ENCODE results near the gene MEF2A. TPM values are rescaled to one million over a fixed set of nuclear protein-coding genes. Genes with fewer than 3 reads are reported as not detected.

Gene MEF2A
- total RNA-seq, 1 experiment from 2014 or later, result 29.6 TPM

DNA sequence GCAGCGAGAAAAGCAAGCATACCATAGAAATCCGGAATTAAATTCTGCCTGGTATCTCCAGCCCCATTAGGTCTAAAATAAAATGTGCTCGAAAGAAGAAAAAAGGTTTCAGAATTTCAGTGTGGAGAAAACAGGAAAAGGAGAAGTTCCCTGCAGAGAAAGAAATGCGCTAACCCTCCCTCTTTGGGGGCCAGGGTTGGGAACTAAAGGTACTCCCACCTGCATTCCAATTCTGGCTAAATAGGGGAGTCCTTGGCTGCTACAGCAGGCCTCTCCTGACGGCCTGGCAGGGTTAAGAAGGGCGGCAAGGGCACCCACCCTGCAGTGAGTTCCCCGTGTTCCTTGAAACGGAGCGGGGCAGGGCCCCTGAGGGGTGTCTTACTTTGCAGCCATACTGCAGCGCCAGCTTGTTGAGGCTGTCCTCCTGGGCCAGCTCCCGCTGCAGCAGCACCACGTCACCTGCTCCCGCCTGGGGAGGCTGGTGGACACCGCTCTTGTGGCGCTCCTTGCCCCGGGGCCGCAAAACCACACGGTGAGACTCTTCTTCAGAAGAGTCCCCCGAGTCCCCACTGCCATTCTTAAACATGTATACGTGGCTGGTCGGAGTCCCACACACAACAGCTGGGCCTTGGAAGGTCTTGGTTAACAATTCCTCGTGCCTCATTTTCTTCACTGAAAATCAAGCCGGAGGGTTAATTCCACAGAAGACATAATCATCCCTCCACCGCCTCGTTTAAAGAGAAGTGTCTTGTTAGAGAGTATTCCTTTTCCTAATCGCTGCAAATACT, 165.7 kb downstream of the MEF2A start (continued):
- no peak for TF ChIP-seq YY1 (IDR thresholded peaks at IDR 0.05; ENCODE audit: extremely low read depth, insufficient replicate concordance, low read depth, low read length)
- no peak for TF ChIP-seq ELF1 (IDR thresholded peaks at IDR 0.05; ENCODE audit: borderline replicate concordance, low read depth)
- no peak for TF ChIP-seq SP1 (IDR thresholded peaks at IDR 0.05; ENCODE audit: low read depth)
- no peak for TF ChIP-seq EZH2phosphoT487 (IDR thresholded peaks at IDR 0.05; ENCODE audit: borderline replicate concordance)
- no peak for TF ChIP-seq POLR2A (IDR thresholded peaks at IDR 0.05; ENCODE audit: borderline replicate concordance, extremely low read depth, insufficient read depth, insufficient read length)
- TF ChIP-seq, protein P1, sequence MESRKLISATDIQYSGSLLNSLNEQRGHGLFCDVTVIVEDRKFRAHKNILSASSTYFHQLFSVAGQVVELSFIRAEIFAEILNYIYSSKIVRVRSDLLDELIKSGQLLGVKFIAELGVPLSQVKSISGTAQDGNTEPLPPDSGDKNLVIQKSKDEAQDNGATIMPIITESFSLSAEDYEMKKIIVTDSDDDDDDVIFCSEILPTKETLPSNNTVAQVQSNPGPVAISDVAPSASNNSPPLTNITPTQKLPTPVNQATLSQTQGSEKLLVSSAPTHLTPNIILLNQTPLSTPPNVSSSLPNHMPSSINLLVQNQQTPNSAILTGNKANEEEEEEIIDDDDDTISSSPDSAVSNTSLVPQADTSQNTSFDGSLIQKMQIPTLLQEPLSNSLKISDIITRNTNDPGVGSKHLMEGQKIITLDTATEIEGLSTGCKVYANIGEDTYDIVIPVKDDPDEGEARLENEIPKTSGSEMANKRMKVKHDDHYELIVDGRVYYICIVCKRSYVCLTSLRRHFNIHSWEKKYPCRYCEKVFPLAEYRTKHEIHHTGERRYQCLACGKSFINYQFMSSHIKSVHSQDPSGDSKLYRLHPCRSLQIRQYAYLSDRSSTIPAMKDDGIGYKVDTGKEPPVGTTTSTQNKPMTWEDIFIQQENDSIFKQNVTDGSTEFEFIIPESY (IDR thresholded peaks at IDR 0.05; ENCODE audit: extremely low read depth, insufficient replicate concordance, low read length), result no peak
- TF ChIP-seq ZFX (IDR thresholded peaks at IDR 0.05), result no peak
- TF ChIP-seq JUND (IDR thresholded peaks at IDR 0.05), result no peak
- no peak for TF ChIP-seq EZH2 (IDR thresholded peaks at IDR 0.05)
- no peak for TF ChIP-seq SIN3A (IDR thresholded peaks at IDR 0.05; ENCODE audit: low read depth)

GRCh38 chr15:99732124-99732750, 166.5 kb downstream of the MEF2A start:
- DNase-seq (ENCODE audit: low read depth, low spot score) (no peak), ATAC-seq (no peak)
- Histone ChIP-seq H3K9me2 (ENCODE audit: insufficient read depth) (no peaks in the 10 kb centered on the region), H4K20me1 (ENCODE audit: insufficient read depth) (no peaks in the 10 kb centered on the region), H3K79me2 (ENCODE audit: insufficient read depth, low read length) (no peaks in the 10 kb centered on the region), H3K36me3 (ENCODE audit: control insufficient read depth in 1 of 2, insufficient read depth in 2 of 2, low read length in 2 of 2) (no peaks in the 10 kb centered on the region), H3K9ac (ENCODE audit: low read length) (peak overlapping the region; percentile 60), H3K4me2 (ENCODE audit: low read length) (peak overlapping the region; percentile 86), H3K27me3 (ENCODE audit: insufficient read depth, low read length) (no peaks in the 10 kb centered on the region), H3K9me3 (ENCODE audit: control insufficient read depth in 1 of 2, insufficient read depth in 1 of 2, low read depth in 1 of 2, low read length in 2 of 2) (no peaks in the 10 kb centered on the region), H3K27ac (ENCODE audit: low read depth, low read length) (no peak overlapping the region), H2AFZ (ENCODE audit: low read depth, low read length, poor library complexity, severe bottlenecking) (no peak overlapping the region), H3K4me3 (replicated peaks in 1 of 2; ENCODE audit: low read depth in 1 of 2, low read length in 2 of 2) (peak overlapping the region; percentile 64 to 73), H3K4me1 (ENCODE audit: control insufficient read depth in 1 of 2, insufficient read depth in 2 of 2, low read length in 2 of 2) (peaks cover 3 to 13% of the 10 kb centered on the region in 2 experiments; a peak in 3 of 4 replicates)
- TSS peak; percentile 60 for BruUV-seq (replicated peaks)
- intact Hi-C loops (cut with micrococcal nuclease), result no loop called here
- POLR2A ChIA-PET, result no interaction called here
- RAD21 ChIA-PET (ENCODE audit: low non-redundant PET in 1 of 2, low total read pairs in 2 of 2, uncharacterized antibody in 2 of 2, unreplicated experiment in 2 of 2), result no interaction called here
- CTCF ChIA-PET, result interaction anchor here (1.0 to 1.8 kb wide), 3 partner anchors 14 to 28 kb away, joined by 3 to 19 read pairs (median 9); no protein-coding TSS in a partner anchor
- TF ChIP-seq, protein P1 (IDR thresholded peaks at IDR 0.05; ENCODE audit: extremely low read depth, insufficient replicate concordance, low read length), result no peak
- TF ChIP-seq POLR2A (IDR thresholded peaks at IDR 0.05; ENCODE audit: borderline replicate concordance, extremely low read depth, insufficient read depth, insufficient read length) (no peak), POLR2AphosphoS5 (IDR thresholded peaks at IDR 0.05; ENCODE audit: low read depth, low read length) (no peak)
- TF ChIP-seq, protein P2, sequence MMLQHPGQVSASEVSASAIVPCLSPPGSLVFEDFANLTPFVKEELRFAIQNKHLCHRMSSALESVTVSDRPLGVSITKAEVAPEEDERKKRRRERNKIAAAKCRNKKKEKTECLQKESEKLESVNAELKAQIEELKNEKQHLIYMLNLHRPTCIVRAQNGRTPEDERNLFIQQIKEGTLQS (IDR thresholded peaks at IDR 0.05), result no peak
